HG02981 (cell line): Measurements from ENCODE around the gene NRCAM.
A peak's percentile ranks its signal among the peaks of the same experiment; 100 is the strongest.

Experiments
- ATAC-seq: cut with Tn5 transposase; IDR thresholded peaks from one replicate; pipeline ENCODE4 v1.9.1; 2021; ENCODE audit warnings: mild to moderate bottlenecking, moderate library complexity; ENCODE audit not compliant: unreplicated experiment

Gene NRCAM

GRCh38 chr7:108167460-108167859, 288.8 kb downstream of the NRCAM start:
- no peak for ATAC-seq

DNA sequence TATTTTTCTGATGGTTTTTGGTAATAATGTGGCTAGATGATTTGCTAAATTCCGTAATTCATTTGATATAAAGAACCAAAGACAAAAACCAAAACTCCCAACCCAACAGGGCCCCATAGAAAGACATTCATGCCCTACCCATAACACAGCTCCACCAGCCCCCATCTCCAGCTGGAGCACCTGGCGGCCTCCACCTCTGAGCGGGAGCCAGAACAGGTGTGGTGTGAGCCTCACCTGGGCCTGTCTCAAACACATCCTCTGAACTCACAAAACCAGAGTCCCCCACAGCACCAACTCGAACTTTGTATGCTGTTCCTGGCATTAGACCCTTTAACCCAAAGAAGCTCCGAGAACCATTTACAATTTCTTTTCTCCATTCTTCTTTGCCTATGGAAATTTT, 289.5 kb downstream of the NRCAM start:
- ATAC-seq = no peak

DNA sequence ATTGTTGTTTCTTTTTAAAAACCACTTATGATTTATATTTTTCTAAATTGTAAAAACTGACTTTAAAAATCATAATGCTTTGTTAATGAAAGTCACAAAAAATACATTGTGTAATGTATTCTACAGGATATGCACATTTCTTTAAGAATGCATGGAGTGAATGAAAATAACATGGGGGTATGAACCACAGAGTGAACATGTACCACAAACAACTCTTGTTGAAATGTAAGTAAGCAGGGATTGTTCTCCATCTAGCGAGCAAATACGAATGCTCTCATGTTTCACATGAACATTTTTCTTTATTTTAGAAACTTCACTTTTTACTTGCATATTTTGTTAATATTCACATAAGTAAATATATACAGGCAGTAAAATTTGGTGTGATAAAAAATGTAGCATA, 290.5 kb downstream of the NRCAM start:
- ATAC-seq = no peak

DNA sequence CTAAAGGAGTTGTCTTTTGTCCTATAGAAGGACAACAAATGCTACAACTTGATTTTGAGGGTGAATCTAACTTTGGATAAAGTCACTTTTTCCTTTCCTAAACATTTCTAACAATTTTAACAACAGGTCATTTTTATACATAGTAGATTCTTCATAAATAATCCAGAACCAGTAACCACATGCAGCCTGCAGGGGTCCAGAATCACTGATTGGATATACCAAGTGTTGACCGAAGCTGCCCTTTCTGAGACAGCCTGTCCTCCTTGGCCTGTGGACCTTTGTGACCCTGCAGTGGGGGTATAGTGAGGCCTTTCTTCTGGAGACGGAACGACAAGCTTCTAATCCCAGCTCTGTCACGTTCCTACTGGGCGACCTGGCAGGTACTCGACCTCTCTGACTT, 291.3 kb downstream of the NRCAM start:
- no peak for ATAC-seq

DNA sequence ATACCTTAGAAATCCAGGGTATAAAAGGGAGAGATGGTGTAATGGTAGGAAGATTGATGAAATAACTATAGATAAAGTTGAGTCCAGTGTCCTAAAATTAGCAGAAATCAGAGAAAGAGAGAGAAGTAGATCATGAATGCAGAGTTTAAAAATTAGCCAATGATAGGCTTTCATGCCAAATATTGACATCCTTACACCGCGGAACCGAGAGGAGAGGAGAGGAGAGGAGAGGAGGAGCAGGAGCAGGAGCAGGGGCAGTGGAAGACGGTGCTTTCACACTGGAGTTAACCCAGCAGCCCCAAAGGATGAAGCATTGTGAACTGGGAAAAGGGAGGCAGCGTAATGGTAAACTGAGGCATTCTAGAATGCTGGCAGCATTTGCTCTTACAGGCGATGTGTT, 291.9 kb downstream of the NRCAM start:
- no peak for ATAC-seq

GRCh38 chr7:108158776-108159175, 297.5 kb downstream of the NRCAM start:
- no peak for ATAC-seq

DNA sequence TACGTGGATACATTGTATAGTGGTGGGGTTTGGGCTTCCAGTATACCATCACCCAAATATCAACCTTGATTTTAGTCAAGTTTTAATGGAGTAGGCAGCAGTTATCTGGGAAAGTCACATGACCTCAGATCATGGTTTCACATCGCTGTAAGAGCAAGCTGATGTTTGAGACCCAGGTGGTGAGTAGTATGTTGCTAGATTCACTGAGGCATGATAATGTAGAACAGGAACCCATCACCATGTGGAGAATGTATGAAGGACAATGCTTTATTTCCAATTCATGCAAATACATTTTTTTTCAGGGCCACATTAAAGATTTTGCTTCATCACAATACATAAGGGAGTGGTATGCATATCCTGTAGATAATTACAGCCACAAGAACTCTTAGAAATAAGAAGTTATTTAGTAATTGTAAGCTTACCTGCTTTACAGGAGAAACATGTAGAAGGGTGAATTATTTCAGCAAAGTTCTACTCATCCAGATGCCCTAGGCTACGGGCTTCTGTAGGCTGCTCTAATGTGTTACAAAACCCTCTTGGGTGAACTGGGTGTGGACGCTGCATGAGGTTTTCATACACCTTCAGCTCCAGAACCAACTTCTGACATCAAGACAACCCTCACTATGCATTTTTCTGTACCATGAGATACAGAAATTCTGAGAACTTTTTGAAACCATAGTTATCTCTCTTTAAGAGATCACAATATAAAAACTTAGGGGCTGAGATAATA, 298.5 kb downstream of the NRCAM start:
- ATAC-seq = no peak

GRCh38 chr7:108156897-108157605, 299.2 kb downstream of the NRCAM start:
- ATAC-seq = no peak

- ATAC-seq = no peak
Observed at GRCh38 chr7:108152198-108152597, 304.0 kb downstream of the NRCAM start.

- ATAC-seq = no peak
Observed at GRCh38 chr7:108149908-108150307, 306.3 kb downstream of the NRCAM start.

DNA sequence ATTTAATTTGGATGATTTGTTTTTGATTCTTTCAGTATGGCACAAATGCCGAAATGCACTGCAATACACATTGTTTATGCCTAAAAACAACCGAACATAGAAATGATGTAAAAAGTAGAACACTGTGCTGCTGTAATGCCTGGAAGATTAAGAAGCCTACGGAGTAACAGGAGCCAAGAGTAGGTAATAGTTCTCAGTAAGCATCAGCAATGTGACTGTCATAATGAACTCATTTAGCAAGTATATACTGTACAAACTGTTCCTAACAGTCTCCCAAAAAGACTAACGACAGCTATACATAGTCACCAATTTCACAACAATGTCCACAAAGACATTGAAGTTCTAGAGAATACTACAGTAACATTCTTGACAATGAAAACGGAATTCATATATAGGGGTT, 307.1 kb downstream of the NRCAM start:
- ATAC-seq = no peak

- ATAC-seq = no peak
Observed at GRCh38 chr7:108147031-108147563, 309.1 kb downstream of the NRCAM start.

DNA sequence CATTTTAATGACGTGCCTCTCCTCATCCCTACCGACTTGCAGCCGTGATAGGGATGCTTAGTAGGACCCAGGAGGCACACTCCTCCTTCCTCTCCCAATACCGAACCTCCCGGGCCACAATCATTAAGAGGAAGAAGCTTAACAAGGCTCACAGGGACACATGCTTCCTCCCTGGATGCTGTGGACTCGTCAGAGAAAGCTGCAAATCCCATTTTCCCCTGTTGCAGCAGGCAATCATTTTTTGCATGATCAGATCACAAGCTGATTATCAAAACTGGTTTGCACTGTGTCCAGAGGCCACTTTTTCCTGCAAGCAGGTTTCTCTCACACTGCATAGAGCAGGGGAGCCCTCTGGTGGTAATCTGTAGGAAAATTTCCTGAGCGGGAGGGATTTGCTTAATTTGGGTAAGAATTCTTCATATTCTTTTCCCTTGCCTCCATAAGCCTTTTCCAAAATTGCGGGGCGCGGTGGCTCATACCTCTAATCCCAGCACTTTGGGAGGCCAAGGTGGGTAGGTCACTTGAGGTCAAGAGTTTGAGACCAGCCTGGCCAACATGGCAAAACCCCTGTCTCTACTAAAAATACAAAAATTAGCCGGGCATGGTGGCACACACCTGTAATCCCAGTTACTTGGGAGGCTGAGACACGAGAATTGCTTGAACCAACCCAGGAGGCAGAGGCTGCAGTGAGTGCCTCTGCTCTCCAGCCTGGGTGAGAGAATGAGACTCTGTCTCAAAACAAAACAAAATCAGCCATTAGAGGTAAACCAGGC, 310.0 kb downstream of the NRCAM start:
- ATAC-seq = peak; percentile 62

DNA sequence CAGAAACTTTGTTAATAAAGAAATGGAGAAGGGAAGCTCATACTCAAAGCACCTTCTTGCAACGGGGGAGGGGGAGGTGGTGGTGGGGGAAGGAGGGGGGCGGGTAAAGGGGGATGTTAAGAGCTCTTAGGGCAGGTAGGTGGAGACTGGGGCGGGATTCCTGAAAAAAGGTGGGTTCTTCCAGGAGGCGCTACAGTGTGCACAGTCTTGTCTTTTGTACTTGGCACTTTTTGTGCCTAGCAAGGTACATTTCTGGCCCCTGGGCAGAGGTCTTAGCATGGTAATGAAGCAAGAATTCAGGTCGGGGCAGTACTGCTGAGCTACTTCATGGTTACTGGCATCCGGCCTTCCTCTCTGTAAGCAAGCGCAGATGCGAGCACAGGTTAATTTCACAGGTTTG, 310.8 kb downstream of the NRCAM start:
- no peak for ATAC-seq

DNA sequence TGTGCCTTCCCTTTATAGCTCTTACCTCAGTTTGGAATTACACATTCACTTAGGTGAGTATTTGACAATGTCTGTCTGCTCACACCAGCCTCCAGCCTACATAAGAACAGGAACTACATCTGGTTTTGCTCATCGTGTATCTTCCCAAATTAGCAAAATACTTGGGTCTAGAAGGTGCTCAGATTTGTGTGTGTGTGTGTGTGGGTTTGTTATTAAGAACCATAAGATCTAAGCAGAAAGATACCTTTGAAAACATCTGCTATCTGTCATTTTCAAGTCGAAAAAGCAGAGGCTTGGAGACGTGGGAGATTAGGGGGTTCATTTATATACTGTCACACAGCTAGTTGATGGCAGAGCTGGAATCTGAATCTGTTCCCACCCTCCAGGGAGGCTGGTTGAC, 311.3 kb downstream of the NRCAM start:
- no peak for ATAC-seq

DNA sequence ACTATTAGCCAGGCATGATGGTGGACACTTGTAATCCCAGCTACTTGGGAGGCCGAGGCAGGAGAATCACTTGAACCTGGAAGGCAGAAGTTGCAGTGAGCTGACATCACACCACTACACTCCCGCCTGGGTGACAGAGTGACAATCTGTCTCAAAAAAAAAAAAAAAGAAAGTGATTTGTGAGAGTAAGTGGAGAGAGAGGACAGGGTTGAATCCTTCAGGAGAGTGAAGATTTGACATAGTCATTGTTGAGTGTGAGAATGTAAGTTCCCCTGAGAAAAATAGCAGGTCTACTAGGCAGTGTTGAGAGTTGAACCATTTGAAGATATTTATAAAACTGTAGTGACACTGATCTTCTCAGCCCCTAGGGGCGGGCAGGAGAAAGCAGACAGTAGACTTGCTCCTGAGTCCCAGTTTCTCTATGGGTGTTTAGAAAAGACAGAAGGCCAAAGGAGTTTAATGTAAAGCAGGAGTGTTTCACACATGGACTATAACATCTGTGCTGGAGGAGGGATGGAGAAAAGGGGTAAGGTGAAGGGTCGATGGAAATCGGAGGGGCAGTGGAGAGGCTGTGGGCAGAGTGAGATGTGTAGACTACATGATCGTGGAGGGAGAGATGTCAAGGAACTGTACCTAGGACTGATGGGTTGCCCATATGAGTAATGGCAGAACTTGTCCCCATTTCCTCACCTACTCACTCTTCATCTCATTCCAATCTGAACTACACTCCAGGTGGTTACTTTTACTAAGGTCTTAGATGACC, 312.4 kb downstream of the NRCAM start:
- ATAC-seq = no peak

- no peak for ATAC-seq
Observed at GRCh38 chr7:108142675-108143259, 313.5 kb downstream of the NRCAM start.

- no peak for ATAC-seq
Observed at GRCh38 chr7:108142180-108142579, 314.1 kb downstream of the NRCAM start.

DNA sequence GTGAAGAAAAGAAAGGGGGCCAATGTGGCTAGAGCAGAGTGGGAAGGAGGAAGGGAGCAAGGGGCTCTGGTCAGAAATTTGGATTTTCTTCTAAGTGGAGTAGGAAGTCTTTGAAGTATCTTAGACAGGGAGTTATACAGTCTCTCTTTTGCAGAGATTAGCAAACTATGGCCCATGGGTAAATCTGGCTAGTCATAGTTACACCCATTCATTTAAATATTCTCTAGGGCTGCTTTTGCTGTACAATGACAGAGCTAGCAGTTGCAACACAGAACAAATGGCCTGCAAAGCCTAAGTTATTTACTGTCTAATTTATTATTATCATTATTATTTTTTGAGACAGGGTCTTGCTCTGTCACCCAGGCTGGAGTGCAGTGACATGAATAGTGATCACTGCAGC, 315.6 kb downstream of the NRCAM start:
- no peak for ATAC-seq

GRCh38 chr7:108138911-108139310, 317.3 kb downstream of the NRCAM start:
- no peak for ATAC-seq
